ENCODE results near the gene SLC35D2.

DNA sequence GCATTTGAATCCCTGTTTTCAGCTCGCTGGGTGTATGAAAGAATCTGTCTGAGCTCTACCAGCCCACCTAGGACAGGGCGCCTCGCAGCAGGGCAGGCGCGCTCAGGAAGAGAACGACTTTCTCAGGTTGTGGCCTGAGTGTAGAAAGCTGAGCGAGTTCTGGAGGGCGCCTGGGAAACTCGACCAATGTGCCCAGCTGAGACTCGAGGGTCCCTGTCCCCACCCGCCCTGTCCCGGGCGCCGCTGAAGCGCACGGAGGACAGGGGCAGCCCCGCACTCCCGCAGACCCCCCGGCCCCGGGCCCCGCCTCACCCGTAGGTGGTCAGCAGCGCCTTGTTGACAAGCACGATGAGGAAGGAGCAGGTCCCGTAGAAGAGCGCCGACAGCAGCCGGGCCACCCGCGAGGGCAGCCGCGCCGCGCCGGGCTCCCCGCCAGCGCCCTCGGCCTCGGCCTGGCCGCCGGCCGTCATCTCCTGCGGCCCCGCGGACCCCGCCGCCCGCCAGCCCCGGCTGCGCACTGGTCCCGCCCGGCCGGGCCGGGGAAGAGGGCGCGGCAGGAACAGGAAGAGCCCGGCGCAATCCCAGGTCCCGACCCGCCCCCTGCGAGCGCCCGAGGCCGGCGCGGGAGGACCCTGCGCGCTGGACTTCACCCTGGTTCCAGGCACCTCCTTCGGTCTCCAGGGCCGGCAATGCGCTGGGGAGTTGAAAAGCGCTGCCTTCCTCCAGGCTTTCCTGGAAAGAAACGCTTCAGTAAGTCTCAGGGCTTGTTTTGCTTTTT is at the start of gene SLC35D2:
- TF ChIP-seq CTCF (IDR thresholded peaks at IDR 0.05; ENCODE audit: poor library complexity, severe bottlenecking), result no peak
- no peak for TF ChIP-seq EP300 (conservative IDR thresholded peaks at IDR 0.05; ENCODE audit: poor library complexity, severe bottlenecking)
- TF ChIP-seq EZH2 (IDR thresholded peaks at IDR 0.05; ENCODE audit: borderline replicate concordance, insufficient read depth, low read length, poor library complexity, severe bottlenecking), result no peak
